Thoracic aorta (tissue), 2 donors: Measurements from ENCODE around the gene ARHGAP22. TPM values are rescaled to one million over a fixed set of nuclear protein-coding genes. Genes with fewer than 3 reads are reported as not detected.

Experiments used
- ATAC-seq: fragments of 150-250 bp; one replicate; pipeline ENCODE4 v1.8.0; 2017; ENCODE audit warnings: low read depth; ENCODE audit not compliant: insufficient number of reproducible peaks, low FRiP score
- DNase-seq: peaks from one replicate; pipeline ENCODE4 v3.0.0-alpha.2; 2020; ENCODE audit warnings: low spot score
- H3K27ac ChIP-seq, 2 donors: fragments of 200-600 bp; sonication (generic); 1 replicate in 1 of 2; 2 replicates in 1 of 2; pipeline ENCODE4 v1.5.1; 2016; ENCODE audit warnings: mild to moderate bottlenecking in 2 of 2, moderate library complexity in 2 of 2
- H3K27me3 ChIP-seq: fragments of 200-600 bp; sonication (generic); replicated peaks from 2 replicates; pipeline ENCODE4 v1.6.0; 2016; ENCODE audit warnings: mild to moderate bottlenecking; ENCODE audit not compliant: insufficient read depth
- H3K36me3 ChIP-seq: fragments of 200-600 bp; sonication (generic); one replicate; pipeline ENCODE4 v1.5.1; 2016
- H3K4me1 ChIP-seq, 2 donors: fragments of 200-600 bp; sonication (generic); 1 replicate in 1 of 2; 2 replicates in 1 of 2; pipeline versions ENCODE4 v1.5.1 to v1.6.0; 2016; ENCODE audit warnings: low read depth in 2 of 2, mild to moderate bottlenecking in 1 of 2; ENCODE audit not compliant: control insufficient read depth in 1 of 2
- H3K4me3 ChIP-seq: fragments of 200-600 bp; sonication (generic); 2 replicates; pipeline ENCODE4 v1.5.1; 2016; ENCODE audit warnings: mild to moderate bottlenecking
- H3K9me3 ChIP-seq: fragments of 200-600 bp; sonication (generic); 2 replicates; pipeline ENCODE4 v1.5.1; 2016
- CTCF ChIP-seq: fragments of 200-600 bp; sonication (generic); IDR thresholded peaks from one replicate; pipeline ENCODE4 v1.5.1; 2019; ENCODE audit warnings: antibody characterized with exemption
- total RNA-seq, 2 donors: library from RNA; depleted of rRNA; stranded (reverse); fragments of >200 nt; gene quantifications; one replicate each; pipeline versions ENCODE4 v1.1.0 to v1.2.3, GENCODE V29; 2016

Gene ARHGAP22
- total RNA-seq, 2 donors from 2014 or later: 15.4 to 24.8 TPM

GRCh38 chr10:48625826-48626134 lies 20.9 kb upstream of the ARHGAP22 start:
- no peak overlapping the region for H3K4me3 ChIP-seq
- H3K27ac ChIP-seq: no peak overlapping the region
- H3K27me3 ChIP-seq: no peaks in the 10 kb centered on the region
- TF ChIP-seq CTCF: no peak
- H3K9me3 ChIP-seq: no peaks in the 10 kb centered on the region
- ATAC-seq: no peak
- DNase-seq: no peak
- no peaks in the 10 kb centered on the region for H3K4me1 ChIP-seq
- no peaks in the 10 kb centered on the region for H3K36me3 ChIP-seq

- Histone ChIP-seq H3K27me3 (no peaks in the 10 kb centered on the region), H3K4me1 (no peaks in the 10 kb centered on the region), H3K4me3 (no peak overlapping the region), H3K9me3 (no peaks in the 10 kb centered on the region), H3K27ac (no peak overlapping the region), H3K36me3 (no peaks in the 10 kb centered on the region)
- TF ChIP-seq CTCF: no peak
- DNase-seq (no peak), ATAC-seq (no peak)
Measured at GRCh38 chr10:48623607-48624132, 18.8 kb upstream of the ARHGAP22 start.

GRCh38 chr10:48623009-48623408 lies 18.1 kb upstream of the ARHGAP22 start:
- TF ChIP-seq CTCF: no peak
- no peaks in the 10 kb centered on the region for H3K4me1 ChIP-seq
- H3K9me3 ChIP-seq: no peaks in the 10 kb centered on the region
- ATAC-seq (no peak), DNase-seq (no peak)
- no peak overlapping the region for H3K27ac ChIP-seq
- no peaks in the 10 kb centered on the region for H3K27me3 ChIP-seq
- no peak overlapping the region for H3K4me3 ChIP-seq
- H3K36me3 ChIP-seq: no peaks in the 10 kb centered on the region

GRCh38 chr10:48620719-48621118 lies 15.8 kb upstream of the ARHGAP22 start:
- no peaks in the 10 kb centered on the region for H3K27me3 ChIP-seq
- H3K27ac ChIP-seq: no peak overlapping the region
- no peak overlapping the region for H3K4me3 ChIP-seq
- no peak for TF ChIP-seq CTCF
- H3K4me1 ChIP-seq: no peaks in the 10 kb centered on the region
- no peaks in the 10 kb centered on the region for H3K36me3 ChIP-seq
- DNase-seq (no peak), ATAC-seq (no peak)
- H3K9me3 ChIP-seq: peaks cover 2% of the 10 kb centered on the region

- TF ChIP-seq CTCF: no peak
- Histone ChIP-seq H3K4me1 (no peaks in the 10 kb centered on the region), H3K9me3 (peaks cover 2% of the 10 kb centered on the region), H3K27me3 (no peaks in the 10 kb centered on the region), H3K4me3 (no peak overlapping the region), H3K27ac (no peak overlapping the region), H3K36me3 (no peaks in the 10 kb centered on the region)
- no peak for ATAC-seq
- DNase-seq: no peak
Measured at GRCh38 chr10:48616436-48616835, 11.6 kb upstream of the ARHGAP22 start.
